PFSK-1 (cell line): ENCODE data around the gene KCNQ5.

ENCODE experiments used
- FOXP2 ChIP-seq: optimal IDR thresholded peaks from 2 replicates; pipeline ENCODE3; 2011; ENCODE audit warnings: borderline replicate concordance, control low read depth, inconsistent platforms; ENCODE audit not compliant: insufficient read depth; ENCODE audit errors: extremely low read length, extremely low read depth
- POLR2AphosphoS5 ChIP-seq: IDR thresholded peaks from 2 replicates; pipeline ENCODE4 v1.6.1; 2012; ENCODE audit warnings: low read depth, mild to moderate bottlenecking, control low read depth, low read length, moderate library complexity
- REST ChIP-seq, 2 experiments: IDR thresholded peaks; 2 replicates each; pipeline versions ENCODE4 v1.6.1 to v1.8.0; 2011 to 2012; ENCODE audit warnings: low read depth in 2 of 2, low read length in 2 of 2, control low read depth in 1 of 2, inconsistent platforms in 1 of 2, mild to moderate bottlenecking in 1 of 2, moderate library complexity in 1 of 2; ENCODE audit not compliant: insufficient read depth in 1 of 2
- SIN3A ChIP-seq: IDR thresholded peaks from 2 replicates; pipeline ENCODE4 v1.6.1; 2012; ENCODE audit warnings: mild to moderate bottlenecking, low read length, moderate library complexity, borderline replicate concordance; ENCODE audit not compliant: insufficient read depth
- TAF1 ChIP-seq: IDR thresholded peaks from 2 replicates; pipeline ENCODE4 v1.6.1; 2012; ENCODE audit warnings: low read length, control low read depth, borderline replicate concordance; ENCODE audit not compliant: insufficient read depth

KCNQ5 gene

GRCh38 chr6:73200247-73200646, 578.4 kb downstream of the KCNQ5 start:
- TF ChIP-seq POLR2AphosphoS5, result no peak
- TF ChIP-seq SIN3A, result no peak
- no peak for TF ChIP-seq FOXP2
- no peak for TF ChIP-seq REST (IDR thresholded peaks at IDR 0.05; ENCODE audit: insufficient read depth in 1 of 2, low read depth in 2 of 2, low read length in 2 of 2)
- TF ChIP-seq TAF1, result no peak

GRCh38 chr6:73200735-73201134, 578.9 kb downstream of the KCNQ5 start:
- TF ChIP-seq TAF1 (no peak), REST (IDR thresholded peaks at IDR 0.05; ENCODE audit: insufficient read depth in 1 of 2, low read depth in 2 of 2, low read length in 2 of 2) (no peak), POLR2AphosphoS5 (no peak), FOXP2 (no peak), SIN3A (no peak)

GRCh38 chr6:73203098-73203497, 581.2 kb downstream of the KCNQ5 start:
- TF ChIP-seq POLR2AphosphoS5 (no peak), SIN3A (no peak), REST (IDR thresholded peaks at IDR 0.05; ENCODE audit: insufficient read depth in 1 of 2, low read depth in 2 of 2, low read length in 2 of 2) (no peak), FOXP2 (no peak), TAF1 (no peak)

- TF ChIP-seq TAF1, result no peak
- TF ChIP-seq REST (IDR thresholded peaks at IDR 0.05; ENCODE audit: insufficient read depth in 1 of 2, low read depth in 2 of 2, low read length in 2 of 2), result no peak
- TF ChIP-seq POLR2AphosphoS5, result no peak
These were observed 582.4 kb downstream of the KCNQ5 start for GRCh38 chr6:73204252-73204651.

GRCh38 chr6:73207221-73207837, 585.5 kb downstream of the KCNQ5 start:
- no peak for TF ChIP-seq POLR2AphosphoS5
- no peak for TF ChIP-seq REST (IDR thresholded peaks at IDR 0.05; ENCODE audit: insufficient read depth in 1 of 2, low read depth in 2 of 2, low read length in 2 of 2)
- TF ChIP-seq FOXP2, result no peak
- no peak for TF ChIP-seq SIN3A
- no peak for TF ChIP-seq TAF1
